MCF 10A (cell line): ENCODE data around the gene CCDC78. TPM values are rescaled to one million over a fixed set of nuclear protein-coding genes. Genes with fewer than 3 reads are reported as not detected.
A peak's percentile ranks its signal among the peaks of the same experiment; 100 is the strongest.

ENCODE experiments used
- BruUV-seq: library from RNA; stranded (reverse); fragments of 400-500 nt; replicated peaks from 2 replicates; lab custom pipeline; 2021; lab: Mats Ljungman, UMichigan
- CTCF ChIA-PET: fragments of 300-600 bp; sonication (Branson Sonifier 250); formaldehyde crosslinking; extraction: SDS; loops from one replicate; lab custom pipeline; 2021; ENCODE audit warnings: antibody characterized with exemption, inconsistent platforms; lab: Yijun Ruan, JAX
- POLR2A ChIA-PET: fragments of 300-600, 350-650 bp; sonication (Branson Sonifier 250); formaldehyde crosslinking; extraction: SDS; loops from one replicate; lab custom pipeline; 2020; ENCODE audit warnings: antibody characterized with exemption, inconsistent platforms; lab: Yijun Ruan, JAX
- DNase-seq: peaks from one replicate; pipeline ENCODE4 v3.0.0-alpha.2; 2018; ENCODE audit not compliant: unreplicated experiment
- H3K27ac Mint-ChIP-seq: one replicate; pipeline ENCODE4 v1.8.0; 2022; ENCODE audit warnings: mild to moderate bottlenecking, low read depth, mixed read lengths; ENCODE audit not compliant: unreplicated experiment
- H3K27me3 Mint-ChIP-seq: one replicate; pipeline ENCODE4 v1.8.0; 2022; ENCODE audit warnings: mixed read lengths; ENCODE audit not compliant: insufficient read depth, unreplicated experiment
- H3K36me3 Mint-ChIP-seq: one replicate; pipeline ENCODE4 v1.8.0; 2022; ENCODE audit warnings: mild to moderate bottlenecking, moderate library complexity, mixed read lengths; ENCODE audit not compliant: insufficient read depth, unreplicated experiment
- H3K4me1 Mint-ChIP-seq: one replicate; pipeline ENCODE4 v1.8.0; 2022; ENCODE audit warnings: mixed read lengths; ENCODE audit not compliant: insufficient read depth, unreplicated experiment
- H3K4me3 Mint-ChIP-seq: one replicate; pipeline ENCODE4 v1.8.0; 2022; ENCODE audit warnings: mild to moderate bottlenecking, moderate library complexity, mixed read lengths; ENCODE audit not compliant: unreplicated experiment
- H3K9me3 Mint-ChIP-seq: one replicate; pipeline ENCODE4 v1.8.0; 2022; ENCODE audit warnings: mixed read lengths; ENCODE audit not compliant: unreplicated experiment
- intact Hi-C: fragments of 100-400 bp; cut with micrococcal nuclease; formaldehyde crosslinking; loops from 2 replicates; pipeline ENCODE4 v1.14.1; 2022
- total RNA-seq: library from RNA; stranded (reverse); gene quantifications from 2 replicates; pipeline ENCODE4 v1.2.3, GENCODE V29; 2022
- TF ChIP-seq, protein P1 (sequence below): fragments of 200-600 bp; IDR thresholded peaks from one replicate; pipeline ENCODE4 v1.8.0; 2022; ENCODE audit warnings: antibody characterized with exemption, mild to moderate bottlenecking; ENCODE audit not compliant: unreplicated experiment

Gene CCDC78
- total RNA-seq, 1 experiment from 2014 or later: 6.0 TPM

DNA sequence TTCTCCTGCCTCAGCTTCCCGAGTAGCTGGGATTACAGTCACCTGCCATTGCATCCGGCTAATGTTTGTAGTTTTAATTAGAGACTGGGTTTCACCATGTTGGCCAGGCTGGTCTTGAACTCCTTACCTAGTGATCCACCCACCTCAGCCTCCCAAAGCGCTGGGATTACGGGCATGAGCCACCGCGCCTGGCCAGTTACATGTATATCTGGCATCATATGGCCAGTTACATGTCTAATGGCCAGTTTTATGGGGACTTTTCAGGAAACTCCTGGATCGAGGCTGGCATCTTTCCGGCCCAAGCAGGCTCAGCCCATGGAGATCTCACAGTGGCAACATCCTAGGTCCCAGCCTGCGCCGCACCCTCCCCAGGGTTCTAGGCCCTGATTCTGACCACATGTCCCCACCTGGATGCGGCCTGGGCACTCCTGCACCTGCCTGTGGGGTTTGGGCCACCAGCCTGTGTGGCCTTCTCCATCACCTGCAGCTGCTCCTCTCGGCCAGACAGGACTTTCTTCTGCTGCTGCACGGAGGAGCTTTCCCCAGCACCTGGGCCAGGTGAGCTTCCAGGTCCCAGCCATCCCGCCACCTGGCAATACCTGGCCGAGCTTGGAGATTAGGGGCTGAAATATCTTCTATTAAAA lies 15.9 kb upstream of the CCDC78 start:
- intact Hi-C loops: no loop called here
- ChIA-PET POLR2A (interaction anchor here (1.7 to 3.6 kb wide), 7 partner anchors 13 to 42 kb away, joined by 5 to 26 read pairs (median 19); partner anchors contain the start of genes ANTKMT and MSLN), CTCF (interaction anchor here (0.6 to 5.9 kb wide), 13 partner anchors 9 to 361 kb away, joined by 3 to 37 read pairs (median 5); partner anchors contain the start of gene MSLN)
- Mint-ChIP-seq H3K36me3 (peaks cover 22% of the 10 kb centered on the region), H3K4me3 (peak overlapping the region; percentile 74), H3K27me3 (no peaks in the 10 kb centered on the region), H3K27ac (peak overlapping the region; percentile 84), H3K4me1 (peaks cover 6% of the 10 kb centered on the region), H3K9me3 (no peaks in the 10 kb centered on the region)
- no peak for DNase-seq
- BruUV-seq: no TSS peak
- TF ChIP-seq, protein P1, sequence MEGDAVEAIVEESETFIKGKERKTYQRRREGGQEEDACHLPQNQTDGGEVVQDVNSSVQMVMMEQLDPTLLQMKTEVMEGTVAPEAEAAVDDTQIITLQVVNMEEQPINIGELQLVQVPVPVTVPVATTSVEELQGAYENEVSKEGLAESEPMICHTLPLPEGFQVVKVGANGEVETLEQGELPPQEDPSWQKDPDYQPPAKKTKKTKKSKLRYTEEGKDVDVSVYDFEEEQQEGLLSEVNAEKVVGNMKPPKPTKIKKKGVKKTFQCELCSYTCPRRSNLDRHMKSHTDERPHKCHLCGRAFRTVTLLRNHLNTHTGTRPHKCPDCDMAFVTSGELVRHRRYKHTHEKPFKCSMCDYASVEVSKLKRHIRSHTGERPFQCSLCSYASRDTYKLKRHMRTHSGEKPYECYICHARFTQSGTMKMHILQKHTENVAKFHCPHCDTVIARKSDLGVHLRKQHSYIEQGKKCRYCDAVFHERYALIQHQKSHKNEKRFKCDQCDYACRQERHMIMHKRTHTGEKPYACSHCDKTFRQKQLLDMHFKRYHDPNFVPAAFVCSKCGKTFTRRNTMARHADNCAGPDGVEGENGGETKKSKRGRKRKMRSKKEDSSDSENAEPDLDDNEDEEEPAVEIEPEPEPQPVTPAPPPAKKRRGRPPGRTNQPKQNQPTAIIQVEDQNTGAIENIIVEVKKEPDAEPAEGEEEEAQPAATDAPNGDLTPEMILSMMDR: no peak

DNA sequence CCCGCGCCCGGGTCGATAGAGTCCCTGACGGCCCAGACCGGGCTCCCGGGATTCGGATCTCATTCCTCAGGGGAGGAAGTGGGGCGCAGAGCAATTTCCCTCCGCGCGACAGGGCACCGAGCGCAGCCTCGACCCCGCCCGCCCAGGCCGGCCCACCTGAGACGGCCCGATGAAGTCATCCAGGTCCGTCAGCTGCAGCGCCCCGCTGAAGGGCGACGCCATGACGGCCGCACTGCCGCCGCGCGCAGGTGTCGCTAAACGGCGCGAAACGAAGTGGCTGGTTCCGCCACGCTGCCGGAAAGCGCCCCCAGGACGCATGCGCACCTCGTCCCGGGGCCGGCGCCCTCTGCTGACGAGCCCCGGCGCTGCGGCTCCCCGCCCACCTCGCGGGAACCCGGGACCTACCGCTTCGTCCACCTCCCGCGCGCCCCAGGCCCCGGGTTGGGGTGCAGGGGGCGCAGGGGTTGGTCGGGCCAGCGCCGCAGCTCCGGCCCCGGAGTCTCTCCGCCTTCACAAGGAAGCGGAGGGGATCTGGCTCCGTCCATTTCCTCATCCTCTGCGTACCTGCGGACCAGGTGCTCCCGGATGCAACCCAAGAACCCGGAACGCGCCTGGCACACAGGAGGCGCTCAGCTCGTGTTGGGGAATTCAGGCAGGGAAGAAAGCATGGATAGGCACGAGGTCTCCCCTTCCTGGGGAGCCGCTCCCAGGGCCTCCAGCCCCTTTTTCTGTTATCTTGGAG lies 14.7 kb upstream of the CCDC78 start, which contains the start of gene CIAO3:
TSS of gene CIAO3 (minus strand) at position 234 of the 742 bp plus-strand sequence. CDS start at position 222, 12 bp downstream.
- H3K9me3 Mint-ChIP-seq: no peaks in the 10 kb centered on the region
- BruUV-seq: TSS peak; percentile 77
- TF ChIP-seq, protein P1: peak; percentile 96
- ChIA-PET CTCF (interaction anchor here (0.5 to 5.9 kb wide), 17 partner anchors 9 to 323 kb away, joined by 3 to 37 read pairs (median 4); partner anchors contain the start of genes CHTF18, MSLN and RPUSD1), POLR2A (interaction anchor here (0.5 to 3.6 kb wide), 20 partner anchors 8 to 216 kb away, joined by 3 to 26 read pairs (median 6); partner anchors contain the start of genes ANTKMT, CCDC78, HAGHL and METRN)
- H3K27ac Mint-ChIP-seq: peak within 1 kb of the TSS; percentile 84
- intact Hi-C loops: no loop called here
- H3K4me3 Mint-ChIP-seq: peak within 1 kb of the TSS; percentile 74
- peaks cover 6% of the 10 kb centered on the region for H3K4me1 Mint-ChIP-seq
- H3K36me3 Mint-ChIP-seq: peaks cover 32% of the 10 kb centered on the region
- peak; percentile 88 for DNase-seq
- H3K27me3 Mint-ChIP-seq: no peaks in the 10 kb centered on the region

DNA sequence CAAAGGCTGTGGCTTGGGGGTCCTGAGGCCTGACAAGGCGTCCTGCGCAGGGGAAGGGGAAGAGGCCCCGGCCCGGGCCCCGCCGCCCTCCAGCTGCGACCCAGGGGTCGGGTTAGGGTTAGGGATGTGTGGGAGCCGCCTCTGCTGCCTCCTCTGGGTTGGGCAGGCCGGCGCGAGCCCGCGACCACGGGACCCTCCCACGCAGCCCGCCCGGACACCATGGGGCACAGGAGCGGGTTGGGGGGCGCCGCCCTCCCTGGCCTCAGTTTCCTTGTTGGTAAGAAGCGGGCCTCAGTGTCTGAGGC lies 14.2 kb upstream of the CCDC78 start:
- H3K9me3 Mint-ChIP-seq: no peaks in the 10 kb centered on the region
- BruUV-seq: no TSS peak
- H3K27ac Mint-ChIP-seq: peak overlapping the region; percentile 84
- peak overlapping the region; percentile 74 for H3K4me3 Mint-ChIP-seq
- POLR2A ChIA-PET: interaction anchor here (0.7 to 3.6 kb wide), 17 partner anchors 9 to 54 kb away, joined by 3 to 26 read pairs (median 7); partner anchors contain the start of genes ANTKMT, CCDC78, HAGHL and METRN
- intact Hi-C loops: no loop called here
- CTCF ChIA-PET: interaction anchor here (0.5 to 5.9 kb wide), 9 partner anchors 9 to 678 kb away, joined by 3 to 37 read pairs (median 9); partner anchors contain the start of gene MSLN
- TF ChIP-seq, protein P1: no peak
- DNase-seq: no peak
- peaks cover 6% of the 10 kb centered on the region for H3K4me1 Mint-ChIP-seq
- H3K36me3 Mint-ChIP-seq: peaks cover 32% of the 10 kb centered on the region
- H3K27me3 Mint-ChIP-seq: no peaks in the 10 kb centered on the region
